KMS-11 (cell line): ENCODE results near the gene ATRNL1.

Experiments used
- H2AFZ ChIP-seq: fragments of 200-600 bp; sonication (generic); 2 replicates; pipeline ENCODE4 v1.6.1; 2016; ENCODE audit warnings: antibody characterized with exemption, mixed run types, low read depth
- H3K27ac ChIP-seq: fragments of 200-600 bp; sonication (generic); 2 replicates; pipeline ENCODE4 v1.6.1; 2016; ENCODE audit warnings: mild to moderate bottlenecking, mixed run types
- H3K27me3 ChIP-seq: fragments of 200-600 bp; sonication (generic); 2 replicates; pipeline ENCODE4 v1.6.1; 2017; ENCODE audit warnings: mild to moderate bottlenecking, low read depth, mixed run types, moderate library complexity; ENCODE audit not compliant: insufficient read depth
- H3K36me3 ChIP-seq: fragments of 200-600 bp; sonication (generic); 2 replicates; pipeline ENCODE4 v1.6.1; 2017; ENCODE audit warnings: mild to moderate bottlenecking, mixed run types; ENCODE audit not compliant: insufficient read depth
- H3K4me1 ChIP-seq: fragments of 200-600 bp; sonication (generic); 2 replicates; pipeline ENCODE4 v1.6.1; 2016; ENCODE audit warnings: mild to moderate bottlenecking, low read depth, mixed run types; ENCODE audit not compliant: poor library complexity, severe bottlenecking
- H3K4me2 ChIP-seq: fragments of 200-600 bp; sonication (generic); 2 replicates; pipeline ENCODE4 v1.7.0; 2016; ENCODE audit warnings: mild to moderate bottlenecking, mixed run types
- H3K4me3 ChIP-seq: fragments of 200-600 bp; sonication (generic); IDR thresholded peaks from 2 replicates; pipeline ENCODE4 v1.6.1; 2017; ENCODE audit warnings: low read depth, low read length, mixed read lengths; ENCODE audit not compliant: insufficient read depth
- H3K79me2 ChIP-seq: fragments of 200-600 bp; sonication (generic); 2 replicates; pipeline ENCODE4 v1.6.1; 2016; ENCODE audit warnings: low read depth, mixed run types; ENCODE audit not compliant: insufficient read depth
- H3K9ac ChIP-seq: fragments of 200-600 bp; sonication (generic); 2 replicates; pipeline ENCODE4 v1.6.1; 2016; ENCODE audit warnings: mild to moderate bottlenecking, mixed run types
- H4K20me1 ChIP-seq: fragments of 200-600 bp; sonication (generic); 2 replicates; pipeline ENCODE4 v1.6.1; 2016; ENCODE audit warnings: mild to moderate bottlenecking, mixed run types; ENCODE audit not compliant: insufficient read depth
- CTCF ChIP-seq: fragments of 200-600 bp; sonication (generic); conservative IDR thresholded peaks from 2 replicates; pipeline ENCODE4 v1.6.1; 2017; ENCODE audit warnings: low read depth, mild to moderate bottlenecking, antibody characterized with exemption, low read length, moderate library complexity, mixed read lengths

ATRNL1 gene

DNA sequence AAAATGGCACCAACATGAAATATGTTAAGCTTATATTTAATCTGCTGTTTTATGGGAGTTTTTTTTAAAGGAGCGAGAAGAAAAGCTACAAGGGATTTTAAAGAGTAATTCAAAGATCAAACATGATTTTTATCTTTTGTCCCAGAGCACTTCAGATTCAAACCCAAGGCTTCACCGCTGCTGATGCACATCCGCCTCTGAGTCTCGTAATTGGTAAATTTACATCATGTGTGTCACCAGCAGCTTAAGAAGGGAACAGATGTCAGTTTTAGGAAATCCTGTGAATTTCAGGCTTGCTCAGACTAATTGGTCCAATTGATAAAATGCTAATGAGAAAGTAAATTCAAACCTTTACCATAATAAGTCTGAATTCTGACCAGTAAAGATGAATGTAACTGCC, 773.5 kb downstream of the ATRNL1 start:
- Histone ChIP-seq H3K9ac (no peak overlapping the region), H3K4me2 (no peak overlapping the region), H3K27me3 (no peaks in the 10 kb centered on the region)

GRCh38 chr10:115867305-115867704, 774.1 kb downstream of the ATRNL1 start:
- H3K36me3 ChIP-seq = no peaks in the 10 kb centered on the region
- H3K9ac ChIP-seq = no peak overlapping the region
- H4K20me1 ChIP-seq = no peaks in the 10 kb centered on the region
- H3K4me1 ChIP-seq = no peaks in the 10 kb centered on the region
- no peak for TF ChIP-seq CTCF
- H3K79me2 ChIP-seq = no peaks in the 10 kb centered on the region
- H3K27ac ChIP-seq = no peak overlapping the region
- no peak overlapping the region for H2AFZ ChIP-seq
- H3K27me3 ChIP-seq = no peaks in the 10 kb centered on the region
- no peak overlapping the region for H3K4me2 ChIP-seq
- no peak overlapping the region for H3K4me3 ChIP-seq

More for the DNA sequence above, 773.5 kb downstream of the ATRNL1 start:
- no peaks in the 10 kb centered on the region for H3K4me1 ChIP-seq
- no peak overlapping the region for H2AFZ ChIP-seq
- no peak overlapping the region for H3K4me3 ChIP-seq
- H3K27ac ChIP-seq = no peak overlapping the region
- H4K20me1 ChIP-seq = no peaks in the 10 kb centered on the region
- no peak for TF ChIP-seq CTCF
- H3K79me2 ChIP-seq = no peaks in the 10 kb centered on the region
- no peaks in the 10 kb centered on the region for H3K36me3 ChIP-seq

DNA sequence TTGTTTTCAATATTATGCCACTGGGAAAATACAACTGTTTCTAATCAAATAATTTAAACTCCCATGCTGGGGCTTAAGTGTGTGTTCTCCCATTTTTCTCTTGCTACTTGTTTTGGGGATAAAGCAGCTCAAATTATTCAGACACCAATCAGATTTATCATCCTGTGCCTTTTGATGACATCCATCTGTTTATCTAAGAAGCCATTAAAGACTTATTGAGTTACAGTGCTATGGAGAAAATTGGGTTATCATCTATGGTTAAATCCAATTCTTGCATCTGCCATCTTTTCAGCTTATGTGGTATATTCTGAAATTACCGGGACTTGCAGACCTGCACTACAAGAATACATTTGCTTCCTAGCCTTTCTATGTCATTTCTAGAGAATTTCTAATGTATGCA, 778.7 kb downstream of the ATRNL1 start:
- H4K20me1 ChIP-seq = no peaks in the 10 kb centered on the region
- no peak overlapping the region for H2AFZ ChIP-seq
- H3K27me3 ChIP-seq = no peaks in the 10 kb centered on the region
- no peak overlapping the region for H3K27ac ChIP-seq
- H3K4me1 ChIP-seq = no peaks in the 10 kb centered on the region
- H3K79me2 ChIP-seq = no peaks in the 10 kb centered on the region
- H3K36me3 ChIP-seq = no peaks in the 10 kb centered on the region
- H3K4me2 ChIP-seq = no peak overlapping the region
- H3K4me3 ChIP-seq = no peak overlapping the region
- TF ChIP-seq CTCF = no peak
- no peak overlapping the region for H3K9ac ChIP-seq

DNA sequence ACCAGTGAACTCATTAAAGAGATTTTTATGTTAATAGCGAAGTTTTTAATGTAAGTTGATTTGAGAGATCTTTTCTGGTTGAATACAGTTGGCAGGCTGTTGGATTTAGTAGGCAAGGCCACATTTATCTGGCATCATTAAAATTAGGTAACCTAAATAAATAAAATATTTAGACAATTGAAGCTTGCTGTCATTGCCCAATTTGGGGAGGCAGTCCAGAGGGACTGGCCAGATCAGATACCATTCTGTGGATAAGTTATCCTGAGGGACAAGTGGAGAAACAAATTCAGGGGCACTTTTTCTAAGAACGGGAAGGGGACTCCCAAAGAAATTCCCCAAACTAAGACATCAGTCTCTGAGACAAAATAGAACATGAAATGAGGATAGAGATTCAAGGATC, 782.0 kb downstream of the ATRNL1 start:
- Histone ChIP-seq H3K4me1 (no peaks in the 10 kb centered on the region), H3K4me3 (no peak overlapping the region)

More for the DNA sequence above, 782.0 kb downstream of the ATRNL1 start:
- Histone ChIP-seq H4K20me1 (no peaks in the 10 kb centered on the region), H3K27me3 (no peaks in the 10 kb centered on the region), H3K79me2 (no peaks in the 10 kb centered on the region), H3K27ac (no peak overlapping the region), H3K9ac (no peak overlapping the region), H2AFZ (no peak overlapping the region), H3K4me2 (no peak overlapping the region), H3K36me3 (no peaks in the 10 kb centered on the region)
- no peak for TF ChIP-seq CTCF
